ENCODE measurements around the gene RNF8. TPM values are rescaled to one million over a fixed set of nuclear protein-coding genes. Genes with fewer than 3 reads are reported as not detected.
"Not testable (repeated sequence)": the region's sequence is repeated elsewhere in the genome, so short reads cannot be mapped to it uniquely, and the experiment has no call there.

RNF8 gene
- total RNA-seq, 4 donors from 2014 or later = 8.9 to 19.0 (median 13.5) TPM

DNA sequence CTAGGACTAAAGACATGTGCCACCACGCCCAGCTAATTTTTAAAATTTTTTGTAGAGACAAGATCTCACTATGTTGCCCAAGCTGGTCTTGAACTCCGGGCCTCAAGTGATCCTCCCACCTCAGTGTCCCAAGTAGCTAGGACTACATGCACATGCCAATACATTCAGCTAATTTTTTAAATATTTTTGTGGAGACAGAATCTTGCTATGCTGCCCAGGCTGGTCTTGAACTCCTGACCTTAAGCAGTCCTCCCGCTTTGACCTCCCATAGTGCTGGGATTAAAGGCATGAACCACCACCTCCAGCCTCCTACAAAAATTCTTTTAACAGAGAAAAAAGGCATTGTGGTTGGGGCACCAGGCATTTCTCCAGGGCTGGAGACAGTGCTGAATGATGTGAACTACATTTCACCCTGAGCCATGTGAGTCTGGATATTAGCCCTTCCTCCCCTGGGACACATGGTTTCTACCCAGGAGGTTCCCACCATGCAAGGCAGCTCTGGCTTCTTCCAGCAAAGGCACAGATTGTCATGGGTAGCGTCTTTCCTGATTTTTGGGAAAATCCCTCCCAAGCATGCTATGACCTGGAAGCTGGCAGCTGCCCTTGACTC, 42.9 kb downstream of the RNF8 start:
- H3K9me3 ChIP-seq = no peaks in the 10 kb centered on the region
- no peak overlapping the region for H3K4me3 ChIP-seq
- no peaks in the 10 kb centered on the region for H3K27me3 ChIP-seq
- no peaks in the 10 kb centered on the region for H3K4me1 ChIP-seq
- H3K27ac ChIP-seq = no peak overlapping the region
- H3K36me3 ChIP-seq = peaks cover 0 to 2% (median 0%) of the 10 kb centered on the region in 3 donors
- TF ChIP-seq, protein P1, sequence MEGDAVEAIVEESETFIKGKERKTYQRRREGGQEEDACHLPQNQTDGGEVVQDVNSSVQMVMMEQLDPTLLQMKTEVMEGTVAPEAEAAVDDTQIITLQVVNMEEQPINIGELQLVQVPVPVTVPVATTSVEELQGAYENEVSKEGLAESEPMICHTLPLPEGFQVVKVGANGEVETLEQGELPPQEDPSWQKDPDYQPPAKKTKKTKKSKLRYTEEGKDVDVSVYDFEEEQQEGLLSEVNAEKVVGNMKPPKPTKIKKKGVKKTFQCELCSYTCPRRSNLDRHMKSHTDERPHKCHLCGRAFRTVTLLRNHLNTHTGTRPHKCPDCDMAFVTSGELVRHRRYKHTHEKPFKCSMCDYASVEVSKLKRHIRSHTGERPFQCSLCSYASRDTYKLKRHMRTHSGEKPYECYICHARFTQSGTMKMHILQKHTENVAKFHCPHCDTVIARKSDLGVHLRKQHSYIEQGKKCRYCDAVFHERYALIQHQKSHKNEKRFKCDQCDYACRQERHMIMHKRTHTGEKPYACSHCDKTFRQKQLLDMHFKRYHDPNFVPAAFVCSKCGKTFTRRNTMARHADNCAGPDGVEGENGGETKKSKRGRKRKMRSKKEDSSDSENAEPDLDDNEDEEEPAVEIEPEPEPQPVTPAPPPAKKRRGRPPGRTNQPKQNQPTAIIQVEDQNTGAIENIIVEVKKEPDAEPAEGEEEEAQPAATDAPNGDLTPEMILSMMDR (IDR thresholded peaks at IDR 0.05) = no peak
- TF ChIP-seq POLR2A (IDR thresholded peaks at IDR 0.05) = no peak
- DNase-seq = no peak

DNA sequence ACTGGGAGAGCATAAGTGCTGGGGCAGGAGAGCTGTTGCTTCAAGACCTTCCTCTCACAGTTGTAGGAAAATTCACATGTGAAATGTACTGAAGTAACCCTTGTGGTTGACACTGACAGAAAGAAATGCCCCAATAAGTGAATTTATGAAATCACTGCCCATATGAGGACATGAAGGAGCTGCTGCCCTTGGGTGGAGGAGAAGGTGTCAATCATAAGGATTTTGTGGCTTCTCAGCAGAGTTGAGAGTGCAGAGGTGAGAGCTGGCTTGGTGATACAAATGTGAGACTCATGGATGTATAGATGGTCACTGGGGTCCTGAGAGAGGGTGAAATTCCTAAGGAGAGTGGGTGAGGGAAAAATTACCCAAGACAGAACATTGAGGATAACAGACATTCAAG, 45.3 kb downstream of the RNF8 start:
- Histone ChIP-seq H3K4me3 (no peak overlapping the region), H3K27me3 (no peaks in the 10 kb centered on the region), H3K27ac (no peak overlapping the region), H3K9me3 (no peaks in the 10 kb centered on the region), H3K36me3 (no peaks in the 10 kb centered on the region), H3K4me1 (no peaks in the 10 kb centered on the region)
- DNase-seq = no peak
- TF ChIP-seq, protein P1 (IDR thresholded peaks at IDR 0.05) = no peak
- no peak for TF ChIP-seq POLR2A (IDR thresholded peaks at IDR 0.05)

DNA sequence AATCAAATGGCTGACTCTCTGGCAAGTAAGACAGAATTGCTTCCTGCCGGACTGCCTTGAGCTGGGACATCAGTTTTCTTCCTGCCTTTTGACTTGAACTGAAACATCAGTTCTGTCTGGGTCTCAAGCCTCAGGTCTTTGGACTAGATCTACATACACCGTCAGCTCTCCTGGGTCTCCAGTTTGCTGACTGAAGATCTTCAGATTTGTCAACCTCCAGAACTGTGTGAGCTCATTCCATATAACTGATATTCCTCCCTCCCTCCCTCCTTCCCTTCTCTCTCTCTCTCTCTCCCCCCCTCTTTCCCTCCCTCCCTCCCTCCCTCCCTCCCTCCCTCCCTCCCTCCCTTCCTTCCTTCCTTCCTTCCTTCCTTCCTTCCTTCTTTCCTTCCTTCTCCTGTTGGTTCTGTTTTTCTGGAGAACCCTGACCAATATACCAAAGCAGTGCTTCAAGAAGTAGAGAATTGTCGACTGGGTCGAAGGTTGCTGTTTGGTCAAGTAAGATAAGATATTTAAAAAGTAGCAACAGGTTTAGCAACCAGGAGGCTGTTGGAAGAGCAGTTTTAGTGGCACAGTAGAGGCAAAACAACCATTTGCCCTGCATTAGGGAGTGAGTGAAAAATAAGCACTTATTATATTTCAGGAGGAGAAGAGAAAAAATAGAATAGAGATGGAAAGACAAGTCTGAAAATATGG, 46.2 kb downstream of the RNF8 start:
- H3K27me3 ChIP-seq = no peaks in the 10 kb centered on the region
- no peaks in the 10 kb centered on the region for H3K4me1 ChIP-seq
- DNase-seq = no peak
- H3K36me3 ChIP-seq = no peaks in the 10 kb centered on the region
- H3K9me3 ChIP-seq = no peaks in the 10 kb centered on the region
- H3K27ac ChIP-seq = no peak overlapping the region
- TF ChIP-seq POLR2A (IDR thresholded peaks at IDR 0.05) = no peak
- TF ChIP-seq, protein P1 (IDR thresholded peaks at IDR 0.05) = no peak
- H3K4me3 ChIP-seq = no peak overlapping the region

DNA sequence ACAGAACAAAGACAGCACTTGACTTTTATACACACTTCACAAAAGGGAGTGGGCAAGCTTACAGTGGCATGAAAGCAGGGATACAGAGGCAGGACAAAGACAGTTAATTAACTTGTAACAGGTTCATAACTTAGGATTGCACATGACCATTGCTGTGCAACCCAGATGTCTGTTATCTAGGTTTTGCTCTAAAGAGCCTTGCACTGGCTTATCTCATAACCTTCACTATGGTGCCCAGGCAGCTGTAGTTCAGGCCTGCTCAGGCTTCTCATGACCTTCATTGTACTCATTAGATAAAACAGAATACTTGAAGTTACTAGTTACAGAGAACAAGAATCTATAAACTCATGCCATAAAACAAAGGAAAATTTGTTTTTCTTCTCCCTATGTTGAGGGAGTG, 47.9 kb downstream of the RNF8 start:
- not testable (repeated sequence) for H3K4me1 ChIP-seq, H3K36me3 ChIP-seq, DNase-seq, H3K4me3 ChIP-seq, H3K27me3 ChIP-seq, H3K27ac ChIP-seq, H3K9me3 ChIP-seq

DNA sequence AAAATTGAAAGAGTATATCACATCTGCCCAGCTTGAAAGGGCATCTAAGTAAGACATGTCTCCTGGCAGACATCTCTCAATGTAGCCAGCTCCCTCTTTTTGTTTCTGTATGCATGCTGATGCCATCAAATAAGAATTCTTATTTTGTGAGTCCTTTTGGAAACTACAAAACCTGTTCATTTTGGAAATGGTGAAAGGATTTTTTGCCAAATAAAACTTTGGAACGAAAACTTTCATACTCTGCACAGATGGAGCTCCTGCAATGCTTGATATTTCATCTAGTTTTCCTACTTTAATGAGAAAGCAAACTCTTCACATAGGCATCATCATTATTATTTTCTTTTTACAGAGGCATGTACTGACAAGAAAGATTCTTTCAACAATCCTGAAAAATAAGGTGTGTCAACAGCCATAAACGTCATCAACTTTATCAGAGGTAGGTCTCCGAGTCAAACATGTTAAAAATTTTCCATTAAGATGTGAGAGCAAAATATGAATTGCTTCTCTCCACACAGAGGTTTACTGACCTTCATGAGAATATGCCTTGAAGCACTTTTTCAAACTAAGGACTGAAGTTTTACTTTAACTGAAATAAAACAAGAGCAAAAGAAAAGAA, 53.1 kb downstream of the RNF8 start:
- DNase-seq = no peak
- Histone ChIP-seq H3K27ac (no peak overlapping the region), H3K27me3 (peaks cover 0 to 4% of the 10 kb centered on the region in 2 donors), H3K36me3 (no peaks in the 10 kb centered on the region), H3K9me3 (no peaks in the 10 kb centered on the region), H3K4me3 (no peak overlapping the region), H3K4me1 (no peaks in the 10 kb centered on the region)
- TF ChIP-seq, protein P1 (IDR thresholded peaks at IDR 0.05) = no peak
- TF ChIP-seq POLR2A (IDR thresholded peaks at IDR 0.05) = no peak

DNA sequence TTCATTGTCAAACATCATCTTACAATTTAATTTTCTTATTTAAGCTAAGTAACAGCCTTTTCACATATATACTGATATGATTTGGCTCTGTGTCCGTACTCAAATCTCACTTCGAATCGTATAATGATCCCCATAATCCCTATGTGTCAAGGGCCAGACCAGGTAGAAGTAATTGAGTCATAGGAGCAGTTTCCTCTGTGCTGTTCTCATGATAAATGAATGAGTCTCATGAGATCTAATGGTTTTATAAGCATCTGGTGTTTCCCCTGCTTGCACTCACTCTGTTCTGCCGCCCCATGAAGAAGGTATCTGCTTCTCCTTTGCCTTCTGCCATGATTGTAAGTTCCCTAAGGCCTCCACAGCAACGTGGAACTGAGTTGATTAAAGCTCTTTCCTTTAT, 54.2 kb downstream of the RNF8 start:
- no peak for DNase-seq
- H3K9me3 ChIP-seq = no peaks in the 10 kb centered on the region
- no peak for TF ChIP-seq POLR2A (IDR thresholded peaks at IDR 0.05)
- TF ChIP-seq, protein P1 (IDR thresholded peaks at IDR 0.05) = no peak
- H3K36me3 ChIP-seq = no peaks in the 10 kb centered on the region
- H3K27me3 ChIP-seq = peaks cover 0 to 4% of the 10 kb centered on the region in 2 donors
- no peaks in the 10 kb centered on the region for H3K4me1 ChIP-seq
- H3K27ac ChIP-seq = no peak overlapping the region
- no peak overlapping the region for H3K4me3 ChIP-seq
